HEK293 (cell line): Measurements from ENCODE around the gene BCKDHA.

Source experiments
- CTCF ChIP-seq: fragments of 450-650 bp; formaldehyde crosslinking; IDR thresholded peaks from 2 replicates; pipeline ENCODE4 v1.5.1; 2016; ENCODE audit warnings: missing biosample characterization, missing genetic modification characterization
- GLIS1 ChIP-seq: fragments of 450-650 bp; formaldehyde crosslinking; IDR thresholded peaks from 2 replicates; pipeline ENCODE4 v1.5.1; 2016; ENCODE audit warnings: missing biosample characterization, missing genetic modification characterization
- PATZ1 ChIP-seq: fragments of 450-650 bp; formaldehyde crosslinking; IDR thresholded peaks from 2 replicates; pipeline ENCODE4 v1.5.1; 2016; ENCODE audit warnings: missing biosample characterization, missing genetic modification characterization
- SP2 ChIP-seq: fragments of 450-650 bp; formaldehyde crosslinking; IDR thresholded peaks from 2 replicates; pipeline ENCODE4 v1.5.1; 2016; ENCODE audit warnings: missing biosample characterization, missing genetic modification characterization
- SP3 ChIP-seq: fragments of 450-650 bp; formaldehyde crosslinking; IDR thresholded peaks from 2 replicates; pipeline ENCODE4 v1.5.1; 2016; ENCODE audit warnings: missing biosample characterization, missing genetic modification characterization
- ZBTB10 ChIP-seq: fragments of 450-650 bp; formaldehyde crosslinking; IDR thresholded peaks from 2 replicates; pipeline ENCODE4 v1.5.1; 2016; ENCODE audit warnings: missing biosample characterization, missing genetic modification characterization
- ZBTB17 ChIP-seq: fragments of 450-650 bp; formaldehyde crosslinking; IDR thresholded peaks from 2 replicates; pipeline ENCODE4 v1.5.1; 2016; ENCODE audit warnings: missing biosample characterization, missing genetic modification characterization
- ZBTB8A ChIP-seq: fragments of 450-650 bp; formaldehyde crosslinking; IDR thresholded peaks from 2 replicates; pipeline ENCODE4 v1.5.1; 2016; ENCODE audit warnings: missing biosample characterization, missing genetic modification characterization
- ZFHX2 ChIP-seq: fragments of 450-650 bp; formaldehyde crosslinking; conservative IDR thresholded peaks from 2 replicates; pipeline ENCODE4 v1.5.1; 2016; ENCODE audit warnings: missing biosample characterization, missing genetic modification characterization
- ZFP69B ChIP-seq: fragments of 450-650 bp; formaldehyde crosslinking; IDR thresholded peaks from 2 replicates; pipeline ENCODE4 v1.5.1; 2016; ENCODE audit warnings: missing biosample characterization, missing genetic modification characterization
- ZIC2 ChIP-seq: fragments of 450-650 bp; formaldehyde crosslinking; IDR thresholded peaks from 2 replicates; pipeline ENCODE4 v1.5.1; 2016; ENCODE audit warnings: missing biosample characterization, missing genetic modification characterization
- ZNF148 ChIP-seq: fragments of 450-650 bp; formaldehyde crosslinking; IDR thresholded peaks from 2 replicates; pipeline ENCODE4 v1.5.0; 2017; ENCODE audit warnings: missing biosample characterization, missing genetic modification characterization, borderline replicate concordance
- ZNF214 ChIP-seq: fragments of 450-650 bp; formaldehyde crosslinking; IDR thresholded peaks from 2 replicates; pipeline ENCODE4 v1.5.1; 2017; ENCODE audit warnings: missing biosample characterization, mild to moderate bottlenecking, missing genetic modification characterization, borderline replicate concordance
- ZNF335 ChIP-seq: fragments of 450-650 bp; formaldehyde crosslinking; conservative IDR thresholded peaks from 2 replicates; pipeline ENCODE4 v1.5.1; 2016; ENCODE audit warnings: missing biosample characterization, missing genetic modification characterization
- ZNF341 ChIP-seq: fragments of 450-650 bp; formaldehyde crosslinking; IDR thresholded peaks from 2 replicates; pipeline ENCODE4; 2016; ENCODE audit warnings: low read depth, missing biosample characterization, missing genetic modification characterization
- ZNF362 ChIP-seq: fragments of 450-650 bp; formaldehyde crosslinking; IDR thresholded peaks from 2 replicates; pipeline ENCODE4 v1.5.1; 2016; ENCODE audit warnings: missing biosample characterization, missing genetic modification characterization
- ZNF449 ChIP-seq: fragments of 450-650 bp; formaldehyde crosslinking; IDR thresholded peaks from 2 replicates; pipeline ENCODE4 v1.5.1; 2017; ENCODE audit warnings: missing biosample characterization, mild to moderate bottlenecking, missing genetic modification characterization, moderate library complexity
- ZNF548 ChIP-seq: fragments of 450-650 bp; formaldehyde crosslinking; IDR thresholded peaks from 2 replicates; pipeline ENCODE4 v1.5.1; 2016; ENCODE audit warnings: missing biosample characterization, missing genetic modification characterization
- ZNF600 ChIP-seq: fragments of 450-650 bp; formaldehyde crosslinking; IDR thresholded peaks from 2 replicates; pipeline ENCODE4 v1.5.1; 2016; ENCODE audit warnings: missing biosample characterization, missing genetic modification characterization
- ZNF621 ChIP-seq: fragments of 450-650 bp; formaldehyde crosslinking; IDR thresholded peaks from 2 replicates; pipeline ENCODE4 v1.5.1; 2017; ENCODE audit warnings: missing biosample characterization, missing genetic modification characterization
- ZNF660 ChIP-seq: fragments of 450-650 bp; IDR thresholded peaks from 2 replicates; pipeline ENCODE4 v1.5.1; 2018; ENCODE audit warnings: missing biosample characterization, mild to moderate bottlenecking, missing genetic modification characterization
- ZNF692 ChIP-seq: fragments of 450-650 bp; formaldehyde crosslinking; IDR thresholded peaks from 2 replicates; pipeline ENCODE4 v1.5.1; 2016; ENCODE audit warnings: missing biosample characterization, missing genetic modification characterization
- ZNF76 ChIP-seq: fragments of 450-650 bp; formaldehyde crosslinking; IDR thresholded peaks from 2 replicates; pipeline ENCODE4; 2016; ENCODE audit warnings: low read depth, missing biosample characterization, missing genetic modification characterization, borderline replicate concordance
- ZNF837 ChIP-seq: fragments of 450-650 bp; formaldehyde crosslinking; IDR thresholded peaks from 2 replicates; pipeline ENCODE4 v1.5.1; 2016; ENCODE audit warnings: missing biosample characterization, missing genetic modification characterization

Gene BCKDHA

GRCh38 chr19:41353466-41354342 is 43.9 kb upstream of the BCKDHA start, which contains the start of gene TGFB1 (continued):
- peak; percentile 96 for TF ChIP-seq SP3
- TF ChIP-seq ZNF76 = peak; percentile 36; the same call in 1 of the 2 replicates
- no peak for TF ChIP-seq ZNF362 (tag by site-specific recombination)
- no peak for TF ChIP-seq ZNF214 (tag by site-specific recombination)
- TF ChIP-seq ZNF692 (tag by site-specific recombination) = peak; percentile 50
- no peak for TF ChIP-seq ZNF621
- TF ChIP-seq ZNF335 (tag by site-specific recombination) = peak; percentile 76
- TF ChIP-seq ZNF600 = peak; percentile 53; the same call in 1 of the 2 replicates
- TF ChIP-seq ZFP69B (tag by site-specific recombination) = peak; percentile 36; the same call in 1 of the 2 replicates
- TF ChIP-seq CTCF (tag by site-specific recombination) = peak; percentile 96
- TF ChIP-seq ZNF837 (tag by site-specific recombination) = no peak
- TF ChIP-seq ZBTB10 = peak; percentile 88
- peak; percentile 73 for TF ChIP-seq SP2 (tag by site-specific recombination)
- no peak for TF ChIP-seq ZNF148
- TF ChIP-seq ZBTB8A (tag by site-specific recombination) = peak; percentile 43; the same call in 1 of the 2 replicates
- peak; percentile 95 for TF ChIP-seq GLIS1 (tag by site-specific recombination)
- TF ChIP-seq ZIC2 (tag by site-specific recombination) = peak; percentile 69
- TF ChIP-seq PATZ1 (tag by site-specific recombination) = peak; percentile 93
- TF ChIP-seq ZFHX2 (tag by site-specific recombination) = peak; percentile 92
- TF ChIP-seq ZNF548 (tag by site-specific recombination) = no peak
- peak; percentile 50; the same call in 1 of the 2 replicates for TF ChIP-seq ZBTB17
- TF ChIP-seq ZNF341 = peak; percentile 89
- TF ChIP-seq ZNF449 (tag by site-specific recombination) = no peak
- TF ChIP-seq ZNF660 (tag by site-specific recombination) = 0 out of 2 replicates have a peak, but pooled peaks have one; percentile 77
